Stimulated activated CD8-positive, alpha-beta memory T cell treated with anti-CD3 and anti-CD28 coated beads, Interleukin-2, amount 100 ng/mL, for 1 hour (primary cell): ENCODE data around the gene ARHGEF39.

Experiments
- DNase-seq, 2 donors: peaks; one replicate each; pipeline ENCODE4 v3.0.0-alpha.2; 2020; ENCODE audit warnings: low read depth in 2 of 2

The ARHGEF39 gene

DNA sequence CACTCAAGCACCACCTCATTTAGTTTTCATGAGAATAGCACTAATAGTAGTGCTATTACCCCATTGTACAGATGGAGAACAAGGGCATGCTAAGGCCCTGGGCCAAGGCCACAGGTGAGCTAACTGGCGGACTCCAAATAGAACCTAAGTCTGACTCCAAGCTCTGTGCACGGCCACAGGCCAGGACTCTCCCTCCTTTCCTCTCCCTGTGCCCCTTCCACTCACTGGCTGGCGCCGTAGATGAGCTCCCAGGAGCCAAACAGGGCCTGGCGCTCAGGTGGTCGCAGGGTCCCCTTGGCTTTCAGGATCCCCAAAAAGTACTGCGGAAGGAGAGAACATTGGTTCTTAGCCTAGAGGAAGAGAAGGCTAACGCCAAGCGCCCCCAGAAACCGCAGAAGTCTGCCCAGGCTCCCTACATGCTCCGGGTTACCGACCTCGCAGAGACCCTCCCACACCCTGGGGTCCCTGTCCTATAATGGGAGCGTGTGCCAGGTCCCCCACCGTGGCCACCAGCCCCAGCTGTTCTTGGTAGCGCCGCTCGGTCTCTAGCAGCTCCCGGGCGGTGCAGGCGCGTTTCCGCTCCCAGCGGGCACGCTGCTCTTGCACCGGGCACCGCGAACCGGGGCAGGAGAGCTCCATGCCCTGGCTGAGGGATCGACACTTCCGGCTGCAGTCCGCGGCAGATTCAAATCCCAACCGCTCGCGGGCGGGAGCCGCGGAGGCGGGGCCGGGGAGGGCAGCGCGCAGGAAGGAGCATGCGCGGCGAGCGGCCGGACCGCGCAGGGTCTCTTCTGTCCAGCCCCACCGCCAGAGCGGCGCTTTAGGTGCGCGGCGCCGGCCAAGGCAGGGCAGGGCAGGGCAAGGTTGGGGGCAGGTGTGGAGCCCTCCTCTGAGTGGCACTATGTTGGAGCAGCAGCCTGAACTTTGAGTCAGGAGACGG is at the start of gene ARHGEF39:
Gene ARHGEF39 (minus strand): TSS at position 665 of the 940 bp plus-strand sequence. CDS start 26 bp downstream, at position 639.
- DNase-seq, result peak in 1 of 2 donors; percentile 36

DNA sequence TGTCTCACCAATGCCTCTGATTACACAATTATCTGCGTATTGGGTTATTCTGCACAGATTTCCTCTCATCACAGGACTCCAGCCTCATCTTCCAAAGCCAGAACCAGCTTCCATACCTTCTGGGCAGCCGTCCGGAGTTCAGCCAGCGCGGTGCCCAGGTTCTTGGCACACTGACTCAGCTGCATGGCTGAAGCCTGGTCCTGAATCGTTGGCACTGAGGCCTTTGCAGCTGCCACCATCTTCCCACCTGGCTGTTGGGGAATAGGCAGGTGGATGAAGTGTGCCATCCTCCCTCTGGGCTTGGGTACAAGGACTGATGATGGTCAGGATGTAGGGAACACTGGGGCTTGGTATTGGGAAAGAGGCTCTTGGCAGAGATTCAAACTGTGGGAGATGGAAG is 49.1 kb upstream of the ARHGEF39 start:
- DNase-seq, result no peak

DNA sequence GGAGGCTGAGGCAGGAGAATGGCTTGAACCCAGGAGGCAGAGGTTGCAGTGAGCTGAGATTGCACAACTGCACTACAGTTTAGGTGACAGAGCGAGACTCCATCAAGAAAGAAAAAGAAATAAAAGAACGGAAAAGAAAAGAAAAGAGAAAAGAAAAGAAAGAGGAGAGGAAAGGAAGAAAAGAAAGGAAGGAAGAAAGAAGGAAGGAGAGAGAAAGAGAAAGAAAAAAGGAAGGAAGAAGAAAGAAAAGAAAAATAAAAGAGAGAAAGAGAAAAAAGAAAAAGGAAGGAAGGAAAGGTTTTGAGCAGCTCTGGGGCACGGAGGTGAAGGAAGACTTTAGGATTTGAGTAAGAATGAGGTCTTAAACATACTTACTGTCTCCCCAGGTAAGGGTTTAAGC is 48.6 kb upstream of the ARHGEF39 start:
- no peak for DNase-seq

DNA sequence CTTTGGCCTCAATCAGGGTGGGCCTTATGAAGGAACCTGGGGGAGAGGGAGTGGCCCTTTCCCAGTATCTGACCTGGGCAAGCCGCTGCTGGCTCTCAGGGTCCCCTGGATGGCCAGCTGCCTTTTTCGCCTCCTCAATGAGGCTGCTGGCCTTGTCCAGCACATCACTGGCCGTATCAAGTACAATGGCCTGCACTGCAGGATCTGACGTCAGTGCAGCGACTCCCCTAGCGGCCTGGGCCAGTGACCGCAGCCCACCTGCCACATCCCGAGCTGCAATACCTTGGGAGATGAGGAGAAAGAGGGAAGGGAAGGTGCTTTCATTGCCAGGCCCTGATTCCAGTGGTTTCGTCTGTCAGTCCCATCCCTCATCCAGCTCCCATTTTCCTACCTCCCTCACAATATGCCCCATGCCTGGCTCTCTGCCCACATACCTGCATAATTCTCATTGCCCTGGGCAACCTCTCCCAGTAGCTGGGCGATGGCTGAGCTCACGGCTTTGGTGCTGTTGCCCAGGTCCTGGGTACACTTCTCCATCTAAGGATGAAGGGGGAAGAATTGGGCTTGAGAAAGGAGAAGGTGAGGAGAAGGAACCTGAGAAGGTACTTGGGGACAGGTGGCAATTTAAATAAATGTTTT is 47.9 kb upstream of the ARHGEF39 start:
- DNase-seq, result no peak

GRCh38 chr9:35711501-35712428 is 46.8 kb upstream of the ARHGEF39 start:
- no peak for DNase-seq

- no peak for DNase-seq
These were observed 46.0 kb upstream of the ARHGEF39 start for GRCh38 chr9:35710818-35711500.

DNA sequence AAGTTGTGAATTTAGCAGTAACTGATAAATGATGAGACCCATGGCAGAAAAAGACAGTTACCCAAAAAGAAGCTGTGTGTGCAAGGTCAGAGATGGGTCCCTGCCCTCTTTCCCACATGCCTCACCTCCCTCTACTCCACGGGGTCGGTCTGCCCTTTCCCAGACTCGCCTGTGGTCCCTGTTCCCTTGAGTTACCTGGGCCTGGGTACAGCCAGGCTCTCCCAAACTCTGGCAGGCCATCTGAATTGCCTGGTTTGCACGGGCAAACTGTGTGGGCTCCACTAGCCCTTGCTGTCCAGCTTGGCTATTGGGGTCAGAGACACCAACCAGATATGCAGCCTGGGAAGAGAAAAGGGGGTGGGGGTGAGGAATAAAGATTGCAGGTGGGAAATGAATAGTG is 43.2 kb upstream of the ARHGEF39 start:
- no peak for DNase-seq

DNA sequence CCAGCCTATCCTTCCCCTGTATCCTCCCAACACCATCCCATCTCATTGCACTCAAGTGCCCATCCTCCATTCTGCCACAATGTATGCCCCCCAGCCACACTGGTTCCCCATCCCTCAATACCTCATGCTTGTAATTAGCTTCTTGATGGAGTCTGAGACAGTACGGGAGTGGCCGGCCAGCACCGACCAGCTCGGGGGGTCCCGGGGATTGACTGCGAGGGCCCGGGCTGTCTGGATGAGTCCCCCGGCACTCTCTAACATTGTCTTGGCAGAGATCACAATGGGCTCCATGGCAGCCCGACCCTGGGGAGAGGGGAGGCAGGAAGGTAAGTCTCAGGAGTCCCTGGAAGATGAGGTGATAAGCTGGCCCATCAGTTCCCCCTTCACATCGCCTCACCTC is 42.0 kb upstream of the ARHGEF39 start:
- no peak for DNase-seq

- no peak for DNase-seq
These were observed 40.9 kb upstream of the ARHGEF39 start for GRCh38 chr9:35705836-35706430.

- no peak for DNase-seq
These were observed 40.4 kb upstream of the ARHGEF39 start for GRCh38 chr9:35705372-35705771.

- no peak for DNase-seq
These were observed 39.1 kb upstream of the ARHGEF39 start for GRCh38 chr9:35703906-35704672.

- no peak for DNase-seq
These were observed 37.7 kb upstream of the ARHGEF39 start for GRCh38 chr9:35702696-35703095.

- no peak for DNase-seq
These were observed 35.9 kb upstream of the ARHGEF39 start for GRCh38 chr9:35700942-35701341.

DNA sequence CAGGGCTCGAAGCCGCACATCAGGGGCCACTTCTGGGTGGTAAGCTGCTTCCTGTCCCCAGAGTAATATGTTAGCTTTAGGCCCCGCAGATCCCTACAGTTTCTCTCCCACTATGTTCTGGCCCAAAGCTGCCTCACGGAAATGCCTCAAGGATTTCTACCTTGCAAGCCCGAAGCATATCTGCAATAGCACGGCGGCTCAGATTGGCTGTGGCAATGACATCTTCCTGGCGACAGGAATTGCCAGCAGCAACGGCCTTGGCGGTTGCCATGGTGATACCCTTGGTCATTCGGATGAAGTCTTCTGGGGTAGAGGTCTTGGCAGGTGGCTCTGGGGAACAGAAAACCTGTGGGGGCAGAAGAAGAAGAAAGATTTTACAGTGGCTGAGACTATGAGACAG is 35.0 kb upstream of the ARHGEF39 start:
- no peak for DNase-seq

DNA sequence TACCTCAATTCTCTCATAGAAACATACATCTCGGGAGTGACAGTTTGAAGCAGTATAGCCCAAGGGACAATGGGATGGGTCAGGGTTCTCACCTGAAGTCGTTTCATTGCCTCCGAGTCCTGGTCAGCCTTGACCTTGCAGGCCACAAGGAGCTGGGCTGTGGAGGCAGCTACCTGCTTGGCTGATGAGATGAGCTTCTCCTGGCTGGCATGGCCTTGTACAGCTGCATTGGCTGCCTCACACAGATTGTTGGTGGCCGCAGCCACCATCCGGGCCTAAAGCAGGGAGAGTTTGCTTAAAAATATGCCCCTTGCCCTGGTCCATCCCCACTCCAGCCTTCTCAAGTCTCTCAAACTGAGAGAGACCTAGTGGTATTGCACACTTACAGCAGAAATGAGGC is 33.2 kb upstream of the ARHGEF39 start:
- DNase-seq, result no peak

DNA sequence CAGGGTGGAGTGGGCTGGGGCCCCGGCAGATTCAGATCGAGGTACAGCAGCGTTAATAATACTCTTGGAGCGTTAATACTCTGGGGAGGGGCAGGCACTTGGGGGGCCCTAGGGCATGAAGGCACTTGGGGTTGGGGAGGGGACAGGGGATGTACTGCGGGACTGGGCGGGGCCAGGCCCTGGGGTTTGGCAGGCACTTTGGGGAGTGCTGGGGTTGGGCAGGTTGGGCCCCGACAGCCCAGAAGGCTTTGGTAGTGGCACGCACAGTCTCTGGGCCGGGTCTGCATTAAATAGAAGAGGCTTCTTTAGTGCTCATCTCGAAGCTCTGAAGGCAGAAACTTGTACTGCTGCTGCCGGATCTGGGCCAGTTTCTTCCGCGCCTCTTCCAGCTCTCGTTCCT is 32.5 kb upstream of the ARHGEF39 start:
- no peak for DNase-seq

GRCh38 chr9:35696520-35697215 is 31.7 kb upstream of the ARHGEF39 start:
- peak; percentile 18 to 37 for DNase-seq

DNA sequence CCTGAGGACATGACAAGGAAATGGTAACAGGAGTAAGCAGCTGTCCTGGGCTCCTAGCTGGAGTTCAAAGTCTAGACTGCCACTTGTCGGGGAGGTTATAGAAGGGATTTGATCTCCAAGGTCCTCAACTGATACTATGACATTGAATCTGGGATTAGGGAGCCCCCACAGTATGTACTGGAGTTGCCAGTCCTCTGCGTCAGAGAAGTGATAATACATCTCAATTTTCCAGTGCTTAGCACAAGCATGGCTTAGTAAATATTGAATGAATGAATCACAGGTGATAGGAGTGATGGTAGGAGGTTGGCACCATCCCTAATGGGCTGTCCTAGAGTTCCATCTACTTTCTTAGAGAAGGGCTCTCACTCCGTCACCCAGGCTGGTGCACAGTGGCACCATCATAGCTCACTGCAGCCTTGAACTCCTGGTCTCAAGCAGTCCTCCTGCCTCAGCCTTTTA is 31.0 kb upstream of the ARHGEF39 start:
- no peak for DNase-seq

DNA sequence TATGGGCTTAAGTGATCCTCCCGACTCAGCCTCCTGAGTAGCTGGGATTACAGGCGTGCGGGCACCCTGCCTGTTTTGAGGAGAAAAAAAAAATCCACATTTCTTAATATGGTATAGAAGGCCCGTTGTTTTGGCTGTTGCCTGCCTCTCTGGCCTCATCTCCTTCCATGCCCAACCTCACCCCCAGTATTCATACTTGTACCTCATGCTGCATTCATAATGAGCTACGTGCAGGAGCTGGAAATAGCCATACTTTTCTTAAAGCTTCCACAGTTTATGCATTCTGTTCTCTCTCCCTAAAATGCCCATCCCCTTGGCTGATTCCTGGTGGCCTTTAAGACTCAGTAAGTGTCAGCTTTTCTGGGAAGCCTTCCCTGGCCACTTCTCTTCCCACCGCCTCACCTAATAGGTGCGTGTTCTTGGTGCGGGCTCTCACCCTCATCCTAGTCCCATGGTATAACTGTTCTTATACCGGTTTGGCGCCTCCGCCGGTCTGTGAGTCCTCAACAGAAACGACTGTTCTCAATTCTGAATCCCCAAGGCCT is 26.8 kb upstream of the ARHGEF39 start:
- DNase-seq, result no peak
